ENCODE measurements around the gene TIMM8B. TPM values are rescaled to one million over a fixed set of nuclear protein-coding genes. Genes with fewer than 3 reads are reported as not detected.
A peak's percentile ranks its signal among the peaks of the same experiment; 100 is the strongest.

Gene TIMM8B
- total and polyA plus RNA-seq, 9 of the 15 experiments (the other 6 are each of a cell fraction or from before 2014, with no cell fraction given), result 95.8 to 338 (median 145) TPM

DNA sequence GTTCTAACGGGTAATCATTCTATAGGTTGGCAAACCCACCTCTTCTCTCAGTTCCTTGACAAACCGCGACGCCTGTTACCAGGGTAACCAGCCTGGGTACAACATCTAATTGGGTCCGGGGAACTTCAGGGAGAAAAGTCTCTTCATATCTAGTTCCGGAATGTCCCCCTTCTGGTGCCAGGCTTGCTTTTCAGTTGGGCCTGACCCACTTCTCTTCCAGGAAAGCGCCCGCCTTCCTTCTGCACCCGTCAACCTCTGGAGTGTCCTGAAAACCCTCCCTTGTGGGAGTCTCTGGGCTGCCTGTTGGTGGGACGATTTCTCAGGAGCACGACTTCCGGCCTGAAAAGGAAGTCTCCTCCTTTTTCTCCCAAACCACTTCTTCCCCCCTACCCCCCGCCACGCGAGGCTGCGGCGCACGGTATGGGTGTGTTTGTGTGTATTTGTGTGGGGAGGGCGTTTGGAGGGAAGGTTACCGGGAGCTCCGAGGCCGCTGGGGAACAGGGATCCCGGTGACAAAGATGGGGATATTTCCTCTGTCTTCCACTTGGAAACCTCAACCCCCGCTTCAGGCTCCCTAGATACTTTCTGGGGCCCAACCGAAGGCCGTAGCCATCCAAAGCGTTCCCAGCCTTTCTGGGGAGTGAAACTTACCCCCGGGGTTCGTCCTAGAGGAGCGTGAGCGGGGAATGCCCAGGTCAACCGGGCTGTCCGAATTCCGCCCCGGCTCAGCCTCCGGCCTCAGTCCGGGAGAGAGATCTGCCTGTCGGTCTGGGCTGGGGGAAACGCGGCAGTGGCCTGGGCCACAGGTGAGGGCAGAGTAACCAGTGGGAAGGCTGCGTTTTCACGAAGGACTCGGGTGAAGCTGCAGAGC is 12.4 kb downstream of the TIMM8B start, which contains the start of the genes NKAPD1 and PIH1D2 (continued):
- TF ChIP-seq, protein P1, sequence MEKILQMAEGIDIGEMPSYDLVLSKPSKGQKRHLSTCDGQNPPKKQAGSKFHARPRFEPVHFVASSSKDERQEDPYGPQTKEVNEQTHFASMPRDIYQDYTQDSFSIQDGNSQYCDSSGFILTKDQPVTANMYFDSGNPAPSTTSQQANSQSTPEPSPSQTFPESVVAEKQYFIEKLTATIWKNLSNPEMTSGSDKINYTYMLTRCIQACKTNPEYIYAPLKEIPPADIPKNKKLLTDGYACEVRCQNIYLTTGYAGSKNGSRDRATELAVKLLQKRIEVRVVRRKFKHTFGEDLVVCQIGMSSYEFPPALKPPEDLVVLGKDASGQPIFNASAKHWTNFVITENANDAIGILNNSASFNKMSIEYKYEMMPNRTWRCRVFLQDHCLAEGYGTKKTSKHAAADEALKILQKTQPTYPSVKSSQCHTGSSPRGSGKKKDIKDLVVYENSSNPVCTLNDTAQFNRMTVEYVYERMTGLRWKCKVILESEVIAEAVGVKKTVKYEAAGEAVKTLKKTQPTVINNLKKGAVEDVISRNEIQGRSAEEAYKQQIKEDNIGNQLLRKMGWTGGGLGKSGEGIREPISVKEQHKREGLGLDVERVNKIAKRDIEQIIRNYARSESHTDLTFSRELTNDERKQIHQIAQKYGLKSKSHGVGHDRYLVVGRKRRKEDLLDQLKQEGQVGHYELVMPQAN (IDR thresholded peaks at IDR 0.05; ENCODE audit: borderline replicate concordance), result peak; percentile 93
- no peak for TF ChIP-seq ZNF124 (CRISPR knock-in tag; IDR thresholded peaks at IDR 0.05)
- peak; percentile 40 to 51 for TF ChIP-seq NRF1 (conservative IDR thresholded peaks at IDR 0.05 in 1 of 2, IDR thresholded peaks at IDR 0.05 in 1 of 2)
- TF ChIP-seq, protein P2, sequence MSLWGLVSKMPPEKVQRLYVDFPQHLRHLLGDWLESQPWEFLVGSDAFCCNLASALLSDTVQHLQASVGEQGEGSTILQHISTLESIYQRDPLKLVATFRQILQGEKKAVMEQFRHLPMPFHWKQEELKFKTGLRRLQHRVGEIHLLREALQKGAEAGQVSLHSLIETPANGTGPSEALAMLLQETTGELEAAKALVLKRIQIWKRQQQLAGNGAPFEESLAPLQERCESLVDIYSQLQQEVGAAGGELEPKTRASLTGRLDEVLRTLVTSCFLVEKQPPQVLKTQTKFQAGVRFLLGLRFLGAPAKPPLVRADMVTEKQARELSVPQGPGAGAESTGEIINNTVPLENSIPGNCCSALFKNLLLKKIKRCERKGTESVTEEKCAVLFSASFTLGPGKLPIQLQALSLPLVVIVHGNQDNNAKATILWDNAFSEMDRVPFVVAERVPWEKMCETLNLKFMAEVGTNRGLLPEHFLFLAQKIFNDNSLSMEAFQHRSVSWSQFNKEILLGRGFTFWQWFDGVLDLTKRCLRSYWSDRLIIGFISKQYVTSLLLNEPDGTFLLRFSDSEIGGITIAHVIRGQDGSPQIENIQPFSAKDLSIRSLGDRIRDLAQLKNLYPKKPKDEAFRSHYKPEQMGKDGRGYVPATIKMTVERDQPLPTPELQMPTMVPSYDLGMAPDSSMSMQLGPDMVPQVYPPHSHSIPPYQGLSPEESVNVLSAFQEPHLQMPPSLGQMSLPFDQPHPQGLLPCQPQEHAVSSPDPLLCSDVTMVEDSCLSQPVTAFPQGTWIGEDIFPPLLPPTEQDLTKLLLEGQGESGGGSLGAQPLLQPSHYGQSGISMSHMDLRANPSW (CRISPR knock-in tag; IDR thresholded peaks at IDR 0.05), result no peak
- no peak for TF ChIP-seq ZNF707 (CRISPR knock-in tag; conservative IDR thresholded peaks at IDR 0.05)
- TF ChIP-seq HDAC3 (IDR thresholded peaks at IDR 0.05; ENCODE audit: borderline replicate concordance, partially characterized antibody), result peak; percentile 85
- TF ChIP-seq SMAD4 (CRISPR knock-in tag; conservative IDR thresholded peaks at IDR 0.05), result peak; percentile 63; the same call in 1 of the 2 replicates
- TF ChIP-seq STAT5A (IDR thresholded peaks at IDR 0.05; ENCODE audit: borderline replicate concordance, low read length), result peak; percentile 38; the same call in 1 of the 2 replicates
- 0 out of 2 replicates have a peak, but pooled peaks have one; percentile 15 for TF ChIP-seq PYGO2 (tag; IDR thresholded peaks at IDR 0.05)
- peak; percentile 89; the same call in 1 of the 2 replicates for TF ChIP-seq MTA3 (IDR thresholded peaks at IDR 0.05; ENCODE audit: borderline replicate concordance)
- peak; percentile 65 to 93; a peak in 2 of 4 replicates for TF ChIP-seq HDAC1 (IDR thresholded peaks at IDR 0.05)
- TF ChIP-seq ATF7 (IDR thresholded peaks at IDR 0.05), result peak; percentile 88
- 0 out of 2 replicates have a peak, but pooled peaks have one; percentile 23 for TF ChIP-seq TEAD4 (IDR thresholded peaks at IDR 0.05; ENCODE audit: low read length)
- TF ChIP-seq TEAD4 (CRISPR knock-in tag; IDR thresholded peaks at IDR 0.05; ENCODE audit: borderline replicate concordance), result no peak
- no peak for TF ChIP-seq HMBOX1 (IDR thresholded peaks at IDR 0.05)
- peak; percentile 70; the same call in 1 of the 2 replicates for TF ChIP-seq ZNF766 (CRISPR knock-in tag; conservative IDR thresholded peaks at IDR 0.05)
- TF ChIP-seq TBP (optimal IDR thresholded peaks at IDR 0.05; ENCODE audit: low read depth, low read length), result peak; percentile 64
- TF ChIP-seq, protein P3, sequence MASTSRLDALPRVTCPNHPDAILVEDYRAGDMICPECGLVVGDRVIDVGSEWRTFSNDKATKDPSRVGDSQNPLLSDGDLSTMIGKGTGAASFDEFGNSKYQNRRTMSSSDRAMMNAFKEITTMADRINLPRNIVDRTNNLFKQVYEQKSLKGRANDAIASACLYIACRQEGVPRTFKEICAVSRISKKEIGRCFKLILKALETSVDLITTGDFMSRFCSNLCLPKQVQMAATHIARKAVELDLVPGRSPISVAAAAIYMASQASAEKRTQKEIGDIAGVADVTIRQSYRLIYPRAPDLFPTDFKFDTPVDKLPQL (IDR thresholded peaks at IDR 0.05; ENCODE audit: extremely low read depth, insufficient read length), result no peak
- TF ChIP-seq, protein P4, sequence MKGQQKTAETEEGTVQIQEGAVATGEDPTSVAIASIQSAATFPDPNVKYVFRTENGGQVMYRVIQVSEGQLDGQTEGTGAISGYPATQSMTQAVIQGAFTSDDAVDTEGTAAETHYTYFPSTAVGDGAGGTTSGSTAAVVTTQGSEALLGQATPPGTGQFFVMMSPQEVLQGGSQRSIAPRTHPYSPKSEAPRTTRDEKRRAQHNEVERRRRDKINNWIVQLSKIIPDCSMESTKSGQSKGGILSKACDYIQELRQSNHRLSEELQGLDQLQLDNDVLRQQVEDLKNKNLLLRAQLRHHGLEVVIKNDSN (CRISPR knock-in tag; IDR thresholded peaks at IDR 0.05), result 0 out of 2 replicates have a peak, but pooled peaks have one; percentile 40
- TF ChIP-seq SP1 (CRISPR knock-in tag; IDR thresholded peaks at IDR 0.05), result peak; percentile 88
